ENCODE measurements around the gene SCAF11. TPM values are rescaled to one million over a fixed set of nuclear protein-coding genes. Genes with fewer than 3 reads are reported as not detected.

Gene SCAF11
- total RNA-seq, 2 donors from 2014 or later: 74.7 to 89.2 TPM

DNA sequence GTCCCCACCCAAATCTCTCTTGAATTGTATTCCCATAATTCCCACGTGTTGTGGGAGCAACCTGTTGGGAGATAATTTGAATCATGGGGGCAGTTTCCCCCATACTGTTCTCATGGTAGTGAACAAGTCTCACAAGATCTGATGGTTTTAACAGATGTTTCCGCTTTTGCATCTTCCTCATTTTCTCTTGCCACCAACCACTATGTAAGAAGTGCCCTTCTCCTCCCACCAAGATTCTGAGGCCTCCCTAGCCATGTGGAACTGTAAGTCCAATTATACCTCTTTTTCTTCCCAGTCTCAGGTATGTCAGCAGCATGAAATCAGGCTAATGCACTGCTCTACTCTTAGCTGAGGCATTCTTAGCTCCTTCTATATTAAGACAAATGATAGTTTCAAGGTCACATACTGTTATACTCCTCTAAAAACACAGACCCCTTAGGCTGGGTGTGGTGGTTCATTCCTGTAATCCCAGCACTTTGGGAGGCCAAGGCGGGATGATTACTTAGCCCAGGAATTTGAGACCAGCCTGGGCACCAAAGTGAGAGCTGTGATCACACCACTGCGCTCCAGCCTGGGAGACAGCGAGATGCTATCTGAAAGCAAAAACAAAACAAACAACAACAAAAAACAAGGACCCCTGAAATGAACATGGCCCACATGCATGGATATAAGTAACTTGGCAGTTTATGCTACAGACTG is 3.6 kb downstream of the SCAF11 start:
- DNase-seq (no peak), ATAC-seq (no peak)
- intact Hi-C loops (cut with DNase I): no loop called here

DNA sequence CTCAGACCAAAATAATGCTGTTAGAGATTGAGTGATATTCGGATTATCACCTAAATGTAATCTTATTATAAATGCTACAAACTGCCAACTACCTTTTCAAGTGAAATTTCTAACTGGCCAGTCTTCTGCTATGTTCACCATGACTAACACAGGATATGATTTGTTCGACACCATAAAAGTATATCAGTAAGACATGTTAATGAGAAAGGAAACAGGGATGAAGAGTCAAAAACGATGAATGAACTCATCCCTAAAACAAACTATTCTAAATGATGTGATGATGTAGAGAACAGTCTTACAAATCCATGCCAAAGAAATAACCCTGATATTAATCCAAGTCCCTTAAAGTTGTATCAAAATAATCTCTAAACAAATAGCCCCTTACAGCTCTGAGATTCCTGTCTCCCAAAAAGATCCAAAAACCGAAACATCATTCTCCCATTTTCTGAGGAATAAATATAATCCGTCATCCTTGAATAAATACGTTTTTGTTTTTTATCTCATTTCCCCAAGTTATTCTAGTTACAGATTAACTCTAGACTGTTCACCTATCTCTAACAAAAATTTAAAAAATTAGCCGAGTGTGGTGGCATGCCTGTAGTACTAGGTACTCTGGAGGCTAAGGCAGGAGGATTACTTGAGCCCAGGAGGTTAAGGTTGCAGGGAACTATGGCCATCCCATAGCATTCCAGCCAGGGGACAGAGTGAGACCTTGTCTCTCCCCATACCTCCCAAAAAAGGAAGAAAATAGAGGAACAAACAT is 9.1 kb downstream of the SCAF11 start:
- DNase-seq (no peak), ATAC-seq (no peak)
- intact Hi-C loops (cut with DNase I): no loop called here

DNA sequence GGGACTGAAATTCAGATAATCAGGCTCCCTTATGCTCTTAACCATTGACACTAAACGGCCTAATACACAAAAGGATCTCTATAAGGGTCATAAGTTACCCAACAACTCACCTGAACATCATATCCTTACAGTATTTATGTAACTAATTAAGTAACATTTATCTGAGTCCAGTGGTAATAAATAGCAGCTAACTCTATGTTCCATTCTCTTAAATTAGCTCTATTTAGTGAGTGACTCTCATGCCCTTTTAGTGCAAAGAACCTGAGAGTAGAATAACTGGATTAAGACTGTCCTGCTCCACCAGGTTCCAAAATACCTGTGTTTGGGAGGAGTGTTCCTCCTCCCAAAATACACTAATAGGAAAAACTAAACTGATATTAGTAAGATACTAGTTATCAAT is 9.8 kb downstream of the SCAF11 start:
- intact Hi-C loops (cut with DNase I): no loop called here
- no peak for ATAC-seq
- no peak for DNase-seq

DNA sequence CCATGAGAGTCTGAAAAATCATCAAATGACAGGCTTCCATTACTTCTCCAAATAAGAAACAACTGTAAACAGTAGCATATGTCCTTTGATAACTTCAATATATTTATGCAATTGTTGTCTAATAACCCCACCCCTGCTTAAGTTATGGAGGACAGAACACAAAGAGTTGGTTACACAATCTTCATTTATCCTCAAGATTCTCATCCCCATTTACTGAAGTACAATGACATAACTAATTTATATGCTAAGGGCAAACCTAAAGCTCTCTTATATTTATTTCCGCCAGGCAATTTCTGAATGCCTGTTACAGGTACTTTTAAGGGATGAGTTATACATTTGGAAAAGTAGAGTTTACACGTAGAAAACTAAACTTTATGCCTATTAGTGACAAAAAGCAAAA is 12.3 kb downstream of the SCAF11 start:
- ATAC-seq: no peak
- DNase-seq: no peak
- intact Hi-C loops (cut with DNase I): no loop called here

DNA sequence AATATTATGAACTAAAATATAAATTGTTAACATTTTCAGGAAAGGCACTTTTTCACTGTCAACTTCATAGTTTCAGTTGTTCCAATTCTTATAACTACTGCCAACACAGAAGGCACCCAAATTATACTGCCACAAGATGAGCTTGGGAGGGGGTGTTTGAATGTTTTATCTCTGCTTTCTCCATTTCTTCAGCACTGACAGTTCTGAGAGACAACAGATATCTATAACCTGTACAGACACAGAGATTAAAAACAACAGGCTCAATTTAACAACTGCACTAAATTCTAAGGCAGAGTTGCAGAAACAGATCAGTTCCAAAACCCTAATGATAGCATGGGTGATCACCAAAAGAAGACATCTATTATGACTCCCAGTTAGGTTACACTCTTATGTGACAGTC is 12.8 kb downstream of the SCAF11 start:
- DNase-seq: no peak
- no peak for ATAC-seq
- intact Hi-C loops (cut with DNase I): no loop called here

DNA sequence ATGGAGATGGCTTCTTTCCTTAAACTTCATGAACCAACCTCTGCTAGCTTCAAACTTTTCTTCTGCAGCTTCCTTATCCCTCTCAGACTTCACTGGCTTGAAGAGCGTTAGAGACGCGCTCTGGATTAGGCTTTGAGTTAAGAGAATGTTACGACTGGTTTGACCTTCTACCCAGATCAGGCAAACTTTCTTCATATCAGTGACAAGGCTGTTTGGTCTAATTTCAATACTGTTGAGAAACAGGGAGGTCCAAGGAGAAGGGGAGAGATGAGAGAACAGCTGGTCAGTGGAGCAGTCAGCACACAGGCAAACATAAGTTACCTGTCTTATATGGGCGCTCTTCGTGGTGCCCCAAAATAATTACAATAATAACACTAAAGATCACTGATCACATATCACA is 14.9 kb downstream of the SCAF11 start:
- no peak for DNase-seq
- ATAC-seq: peak in 1 of 2 donors; percentile 55

DNA sequence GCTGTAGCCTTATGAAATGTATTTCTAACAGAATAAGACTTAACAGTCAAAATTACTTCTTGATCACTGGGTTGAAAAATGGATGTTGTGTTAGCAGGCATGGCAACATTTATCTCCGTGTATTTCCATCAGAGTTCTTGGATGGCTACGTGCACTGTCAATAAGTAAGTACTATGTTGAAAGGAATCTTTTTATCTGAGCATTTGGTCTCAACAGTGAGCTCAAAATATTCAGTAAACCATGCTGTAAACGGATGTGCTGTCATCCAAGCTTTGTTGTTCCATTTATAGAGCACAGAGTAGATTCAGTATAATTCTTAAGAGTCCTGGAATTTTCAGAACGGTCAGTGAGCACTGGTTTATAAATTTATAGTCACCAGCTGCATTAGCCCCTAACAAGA is 15.5 kb downstream of the SCAF11 start:
- peak; percentile 15 to 49 for ATAC-seq
- DNase-seq: no peak
- intact Hi-C loops (cut with DNase I): no loop called here

More for the DNA sequence above, 14.9 kb downstream of the SCAF11 start:
- intact Hi-C loops (cut with DNase I): no loop called here

DNA sequence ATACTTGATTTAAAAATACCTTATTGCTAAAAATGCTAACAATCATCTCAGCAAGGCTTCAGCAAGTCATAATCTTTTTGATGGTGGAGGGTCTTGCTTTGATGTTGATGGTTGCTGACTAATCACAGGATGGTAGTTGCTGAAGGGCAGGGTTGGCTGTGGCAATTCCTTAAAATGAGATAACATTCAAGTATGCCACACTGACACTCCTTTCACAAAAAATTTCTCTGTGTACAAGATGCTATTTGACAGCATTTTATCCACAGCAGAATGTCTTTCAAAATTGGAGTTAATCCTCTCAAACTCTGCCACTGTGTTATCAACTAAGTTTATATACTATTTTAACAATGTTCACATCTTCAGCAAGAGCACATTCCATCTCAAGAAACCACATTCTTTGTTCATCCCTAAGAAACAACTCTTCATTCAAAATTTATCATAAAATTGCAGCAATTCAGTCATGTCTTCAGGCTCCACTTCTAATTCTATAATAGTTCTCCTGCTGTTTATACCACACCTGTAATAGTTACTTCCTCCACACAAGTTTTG is 16.1 kb downstream of the SCAF11 start:
- ATAC-seq (no peak), DNase-seq (no peak)
- intact Hi-C loops (cut with DNase I): no loop called here

DNA sequence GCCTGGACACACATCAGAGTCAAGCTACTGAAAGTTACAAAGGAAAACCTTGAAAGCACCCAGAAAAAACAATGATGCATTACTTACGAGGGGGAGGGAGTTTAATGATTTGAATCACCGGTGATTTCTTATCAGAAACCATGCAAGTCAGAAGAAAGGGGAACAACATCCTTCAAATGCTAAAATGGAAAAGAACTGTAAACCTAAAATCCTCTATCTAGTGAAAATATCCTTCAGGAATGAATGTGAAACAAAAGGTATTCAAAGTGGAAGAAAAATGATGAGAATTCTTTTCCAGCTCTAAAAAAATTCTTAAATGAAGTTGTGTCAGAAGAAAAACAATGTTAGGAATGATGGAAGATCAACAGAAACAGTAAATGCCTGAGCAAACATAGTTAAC is 16.8 kb downstream of the SCAF11 start:
- no peak for DNase-seq
- intact Hi-C loops (cut with DNase I): no loop called here
- no peak for ATAC-seq

DNA sequence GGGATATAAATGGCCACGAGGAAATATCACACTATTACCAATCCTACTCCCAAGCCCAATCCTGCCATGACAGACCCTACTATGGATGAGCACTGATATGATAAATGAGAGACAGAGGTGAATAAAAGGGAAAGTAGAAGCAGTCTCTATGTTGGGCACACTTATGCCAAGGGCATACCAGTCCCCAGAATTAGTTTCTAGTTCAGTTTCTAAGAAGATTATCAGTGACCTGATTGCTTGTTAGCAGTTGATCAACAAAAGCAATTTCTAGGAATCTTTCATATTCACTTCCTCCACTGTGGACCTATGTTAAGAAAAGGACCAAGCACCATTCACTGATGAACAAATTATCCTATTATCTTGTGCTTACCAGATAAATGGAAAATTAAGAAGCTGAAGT is 20.0 kb downstream of the SCAF11 start:
- intact Hi-C loops (cut with DNase I): no loop called here
- DNase-seq (no peak), ATAC-seq (no peak)

DNA sequence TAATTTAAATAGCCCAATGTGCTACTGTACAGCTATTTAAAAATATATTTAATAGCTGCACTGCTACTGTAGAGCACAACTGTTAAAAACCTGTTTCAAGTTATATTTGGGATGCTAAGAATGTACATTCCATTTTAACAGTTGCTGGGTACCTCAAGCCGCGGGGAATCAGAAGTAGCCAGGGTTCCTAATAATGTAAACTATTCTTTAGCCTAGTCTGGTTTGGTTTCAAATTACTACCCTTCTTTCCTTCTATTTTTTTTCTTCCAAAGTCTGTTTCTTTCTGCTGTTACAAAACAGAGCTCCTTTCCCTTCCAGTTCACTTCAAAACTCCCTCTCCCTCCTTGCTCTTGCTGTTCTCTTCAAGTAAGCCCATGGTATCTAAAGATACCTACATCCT is 21.3 kb downstream of the SCAF11 start:
- intact Hi-C loops (cut with DNase I): no loop called here
- no peak for DNase-seq
- ATAC-seq: no peak

DNA sequence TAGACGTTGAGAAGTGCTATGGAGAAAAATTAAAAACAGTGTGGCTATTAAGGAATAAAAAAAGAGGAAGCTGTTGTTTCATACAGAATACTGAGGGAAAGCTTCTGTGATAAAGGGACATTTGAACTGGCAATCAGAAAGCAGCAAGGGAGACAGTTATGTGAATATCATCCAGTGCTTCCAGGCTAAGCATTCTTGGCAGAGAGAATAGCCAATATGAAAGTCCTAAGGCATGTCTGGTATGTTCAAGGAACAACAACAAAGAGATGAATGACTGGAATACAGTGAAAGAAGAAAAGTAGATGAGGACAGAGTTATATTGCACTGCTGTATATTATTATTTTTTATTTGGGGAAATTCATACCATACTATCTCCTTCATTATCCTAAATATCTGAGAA is 23.9 kb downstream of the SCAF11 start:
- peak; percentile 87 to 94 for ATAC-seq
- DNase-seq: no peak
- intact Hi-C loops (cut with DNase I): no loop called here

DNA sequence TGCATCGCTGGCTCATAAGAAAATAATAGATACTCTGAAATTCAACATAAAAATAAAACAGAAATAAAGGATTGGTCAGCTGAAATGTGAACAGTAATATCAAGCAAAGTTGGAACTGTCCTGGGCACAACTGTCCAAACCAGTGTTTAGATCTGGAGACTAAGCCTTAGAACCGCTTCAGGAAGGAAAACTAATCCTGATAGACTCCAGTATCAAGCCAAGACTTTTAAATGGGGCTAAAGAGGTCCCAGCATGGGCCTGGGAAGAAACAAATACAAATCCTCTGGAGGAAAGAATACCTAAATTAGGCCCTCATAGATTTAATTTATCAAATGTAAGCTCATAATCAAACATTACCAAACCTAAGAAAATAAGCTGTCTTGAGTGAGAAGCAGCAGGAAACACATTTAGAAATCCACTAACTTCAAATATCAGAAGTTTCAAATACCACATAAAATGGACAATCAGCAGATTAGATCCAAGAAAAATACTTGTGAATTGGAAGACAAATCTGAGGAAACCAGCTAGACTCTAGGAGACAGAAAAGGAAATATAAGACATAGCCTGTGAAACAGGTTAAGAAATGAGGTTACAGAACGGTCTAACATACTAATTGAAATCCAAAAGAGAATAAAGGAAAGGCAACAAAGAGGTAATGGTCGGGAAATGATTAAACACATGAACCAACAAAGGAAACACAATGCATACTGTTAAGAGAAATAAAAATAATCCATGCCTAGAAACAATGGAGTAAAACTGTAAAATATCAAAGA is 27.6 kb downstream of the SCAF11 start:
- ATAC-seq: no peak
- no peak for DNase-seq
- intact Hi-C loops (cut with DNase I): no loop called here

DNA sequence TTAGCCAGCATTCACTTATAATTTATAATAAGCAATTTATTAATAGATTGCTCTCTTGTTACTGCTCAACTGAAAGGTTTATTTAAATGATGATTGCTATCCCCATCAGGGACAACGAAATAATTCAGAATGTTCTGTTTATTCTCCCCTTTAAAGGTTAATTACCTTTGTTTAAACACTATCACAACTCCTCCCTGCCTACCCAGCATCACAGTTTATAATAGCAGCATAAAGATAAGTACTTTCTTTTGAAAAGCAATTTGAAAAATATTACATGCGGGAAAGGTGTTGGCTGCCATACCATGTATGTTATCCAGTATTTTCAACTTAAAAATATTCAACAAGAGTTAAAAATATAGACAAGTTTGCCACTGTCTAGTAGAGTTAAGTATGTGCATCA is 30.6 kb downstream of the SCAF11 start:
- ATAC-seq (no peak), DNase-seq (no peak)
- intact Hi-C loops (cut with DNase I): no loop called here

DNA sequence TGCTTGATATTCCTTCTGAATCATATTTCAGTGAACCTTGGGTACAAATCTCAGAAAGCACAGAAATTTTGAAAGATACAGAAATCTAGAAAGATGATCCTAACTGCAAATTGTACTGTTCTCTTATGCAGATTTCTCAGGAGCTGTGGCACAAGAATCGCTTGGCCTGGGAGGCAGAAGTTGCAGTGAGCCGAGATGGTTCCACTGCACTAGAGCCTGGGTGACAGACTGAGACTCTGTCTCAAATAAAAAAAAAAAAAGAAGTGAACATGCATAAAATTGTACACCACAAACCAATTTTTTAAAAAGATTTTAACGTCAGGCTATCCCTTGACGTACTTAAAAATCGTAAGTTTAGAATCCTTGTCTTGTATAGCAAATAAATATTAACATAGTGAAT is 31.3 kb downstream of the SCAF11 start:
- ATAC-seq (no peak), DNase-seq (no peak)
- intact Hi-C loops (cut with DNase I): no loop called here

DNA sequence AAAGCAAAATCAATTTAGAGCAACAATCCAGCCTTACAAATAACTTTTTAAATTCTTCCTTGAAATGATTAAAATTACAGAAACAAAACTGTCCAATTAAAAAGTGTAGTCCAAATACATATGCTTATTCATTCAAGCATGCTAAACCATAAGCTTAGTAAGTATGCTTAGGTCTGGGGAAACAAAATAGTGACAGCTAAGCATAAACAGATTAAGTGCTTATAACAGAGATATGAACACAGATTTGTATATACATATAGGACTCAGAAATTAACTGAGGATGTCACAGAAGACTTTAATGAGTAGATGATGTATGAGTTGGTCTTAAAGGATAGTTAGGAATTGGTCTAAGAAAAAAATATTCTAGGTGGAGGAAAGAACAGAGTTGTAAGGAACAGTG is 41.8 kb downstream of the SCAF11 start:
- DNase-seq (no peak), ATAC-seq (no peak)

DNA sequence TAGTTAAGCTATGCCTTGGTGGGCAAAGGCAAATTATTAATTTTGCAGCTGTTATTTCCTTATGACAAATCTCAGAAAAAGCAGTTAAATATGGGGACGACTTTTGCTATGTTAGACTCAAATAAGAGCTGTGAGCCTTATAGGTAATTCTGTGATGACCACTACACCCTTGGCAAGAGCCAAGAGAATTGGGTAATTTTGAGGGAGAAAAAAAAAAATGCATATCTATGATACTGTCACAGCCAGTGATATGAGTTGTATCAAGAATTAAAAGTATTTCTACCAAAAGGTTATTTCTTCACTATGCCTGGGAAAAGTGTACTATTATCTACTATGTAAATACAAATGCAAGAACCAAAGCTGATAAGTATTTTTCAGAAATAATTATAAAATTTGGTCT is 43.9 kb downstream of the SCAF11 start:
- intact Hi-C loops (cut with DNase I): no loop called here
- ATAC-seq (peak in 1 of 2 donors; percentile 83), DNase-seq (no peak)

More for the DNA sequence above, 41.8 kb downstream of the SCAF11 start:
- intact Hi-C loops (cut with DNase I): no loop called here

DNA sequence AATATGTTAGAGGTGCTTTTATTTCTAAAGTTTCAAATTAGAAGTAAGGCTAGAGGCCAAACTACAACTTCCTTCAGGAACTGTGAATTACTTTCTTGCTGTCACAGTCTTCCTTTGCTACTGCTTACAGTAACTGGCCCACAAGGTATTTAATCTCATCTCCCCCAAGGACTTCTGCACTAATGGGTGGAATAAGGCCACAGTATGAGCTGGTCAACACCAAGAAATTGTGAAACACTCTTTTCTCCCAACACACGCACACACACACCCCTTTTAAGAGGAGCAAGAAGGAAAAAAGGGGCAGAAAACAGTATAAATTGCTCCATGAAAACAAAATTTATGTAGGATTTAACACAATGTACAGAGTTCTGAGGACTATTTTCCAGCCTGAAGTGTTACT is 45.6 kb downstream of the SCAF11 start:
- intact Hi-C loops (cut with DNase I): no loop called here
- ATAC-seq: peak in 1 of 2 donors; percentile 20
- no peak for DNase-seq

DNA sequence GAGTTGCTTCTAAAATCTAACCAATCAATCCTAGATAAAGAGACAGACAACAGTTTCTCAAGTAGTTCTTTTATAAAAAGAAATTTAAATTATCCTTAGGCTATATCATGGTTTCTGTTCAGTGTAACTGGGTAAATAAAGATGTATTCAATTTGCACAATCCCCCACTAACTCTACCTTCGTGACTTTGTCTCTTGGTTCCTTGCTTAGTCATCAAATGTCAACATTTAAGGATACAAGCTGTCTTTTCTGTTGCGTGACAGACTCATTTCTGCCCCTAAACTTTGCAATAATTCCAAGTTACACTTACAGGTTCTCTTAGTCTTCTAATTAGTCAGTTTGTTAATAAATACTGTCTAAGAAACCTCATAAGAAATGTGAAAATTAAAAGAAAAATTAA is 50.6 kb downstream of the SCAF11 start:
- no peak for ATAC-seq
- intact Hi-C loops (cut with DNase I): no loop called here
- DNase-seq: no peak

DNA sequence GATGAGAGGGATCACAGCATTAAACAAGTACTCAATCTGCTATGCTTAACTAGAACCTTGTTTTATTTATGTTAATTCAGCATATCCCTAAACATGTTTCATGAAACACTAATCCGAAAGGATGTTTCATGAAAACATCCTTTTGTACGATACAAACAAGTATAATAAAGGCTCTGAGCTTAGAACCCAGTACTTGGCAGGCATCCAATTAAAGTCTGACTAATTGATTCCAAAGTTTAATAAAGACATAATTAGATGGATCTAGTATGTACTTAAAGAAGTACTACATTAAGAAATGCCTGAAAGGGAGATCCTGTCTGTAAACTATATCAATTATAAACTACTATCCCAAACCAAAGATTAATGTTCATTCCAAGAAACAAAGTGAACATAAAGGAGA is 51.8 kb downstream of the SCAF11 start:
- ATAC-seq (no peak), DNase-seq (no peak)
- intact Hi-C loops (cut with DNase I): no loop called here
